HEK293 (cell line): ENCODE data around the gene MYZAP.

Experiments used
- CTCF ChIA-PET: fragments of 350-600 bp; formaldehyde crosslinking; extraction: SDS; loops from one replicate; lab custom pipeline; 2021; ENCODE audit warnings: antibody characterized with exemption; lab: Yijun Ruan, JAX
- POLR2A ChIA-PET: fragments of 300-600 bp; formaldehyde crosslinking; extraction: SDS; loops from one replicate; lab custom pipeline; 2020; ENCODE audit warnings: antibody characterized with exemption, inconsistent platforms; lab: Yijun Ruan, JAX
- H3K27ac ChIP-seq: fragments of 200-500 bp; sonication (Bioruptor generic); 2 replicates; pipeline ENCODE4 v1.5.1; 2014; ENCODE audit warnings: low read depth, low read length, control low read depth, inconsistent platforms; ENCODE audit errors: extremely low read depth
- H3K36me3 ChIP-seq, 2 experiments: fragments of 200-500 bp in 1 of 2; sonication (Bioruptor generic) in 1 of 2; 1 replicate in 1 of 2; 2 replicates in 1 of 2; pipeline ENCODE4 v1.5.1; 2014 to 2017; ENCODE audit warnings: inconsistent platforms in 2 of 2, low read length in 2 of 2; ENCODE audit not compliant: control insufficient read depth in 2 of 2, insufficient read depth in 1 of 2
- H3K4me1 ChIP-seq: fragments of 200-500 bp; sonication (Bioruptor generic); 2 replicates; pipeline ENCODE4 v1.5.1; 2014; ENCODE audit warnings: mild to moderate bottlenecking, low read length, inconsistent platforms; ENCODE audit not compliant: control insufficient read depth, insufficient read depth
- H3K4me3 ChIP-seq: 2 replicates; pipeline ENCODE4 v1.5.1; 2011; ENCODE audit warnings: low read depth, mild to moderate bottlenecking, control low read depth, low read length, moderate library complexity
- H3K9me3 ChIP-seq: fragments of 200-500 bp; sonication (Bioruptor generic); 2 replicates; pipeline ENCODE4 v1.5.1; 2014; ENCODE audit warnings: low read depth, low read length, inconsistent platforms; ENCODE audit not compliant: control insufficient read depth, insufficient read depth
- BCL11A ChIP-seq: fragments of 450-650 bp; formaldehyde crosslinking; IDR thresholded peaks from 2 replicates; pipeline ENCODE4 v1.5.1; 2016; ENCODE audit warnings: low read depth, missing biosample characterization, missing genetic modification characterization
- FEZF1 ChIP-seq: fragments of 450-650 bp; formaldehyde crosslinking; IDR thresholded peaks from 2 replicates; pipeline ENCODE4 v1.5.1; 2016; ENCODE audit warnings: missing biosample characterization, missing genetic modification characterization
- KLF9 ChIP-seq: fragments of 450-650 bp; formaldehyde crosslinking; IDR thresholded peaks from 2 replicates; pipeline ENCODE4 v1.5.1; 2016; ENCODE audit warnings: missing biosample characterization, missing genetic modification characterization, low read depth
- OSR2 ChIP-seq: fragments of 450-650 bp; formaldehyde crosslinking; IDR thresholded peaks from 2 replicates; pipeline ENCODE4 v1.5.1; 2016; ENCODE audit warnings: missing biosample characterization, missing genetic modification characterization
- SP7 ChIP-seq: fragments of 450-650 bp; formaldehyde crosslinking; IDR thresholded peaks from 2 replicates; pipeline ENCODE4 v1.5.1; 2016; ENCODE audit warnings: missing biosample characterization, missing genetic modification characterization
- ZNF112 ChIP-seq: fragments of 450-650 bp; formaldehyde crosslinking; IDR thresholded peaks from 2 replicates; pipeline ENCODE4 v1.5.0; 2017; ENCODE audit warnings: missing biosample characterization, missing genetic modification characterization
- ZNF146 ChIP-seq: fragments of 450-650 bp; formaldehyde crosslinking; IDR thresholded peaks from 2 replicates; pipeline ENCODE4 v1.5.1; 2016; ENCODE audit warnings: missing biosample characterization, missing genetic modification characterization
- ZNF155 ChIP-seq: fragments of 450-650 bp; formaldehyde crosslinking; IDR thresholded peaks from 2 replicates; pipeline ENCODE4 v1.5.1; 2016; ENCODE audit warnings: missing biosample characterization, missing genetic modification characterization
- ZNF2 ChIP-seq: fragments of 450-650 bp; formaldehyde crosslinking; IDR thresholded peaks from 2 replicates; pipeline ENCODE4 v1.5.1; 2016; ENCODE audit warnings: missing biosample characterization, missing genetic modification characterization
- ZNF335 ChIP-seq: fragments of 450-650 bp; formaldehyde crosslinking; conservative IDR thresholded peaks from 2 replicates; pipeline ENCODE4 v1.5.1; 2016; ENCODE audit warnings: missing biosample characterization, missing genetic modification characterization
- ZNF391 ChIP-seq: fragments of 450-650 bp; formaldehyde crosslinking; IDR thresholded peaks from 2 replicates; pipeline ENCODE4 v1.5.1; 2016; ENCODE audit warnings: low read depth, missing biosample characterization, missing genetic modification characterization, borderline replicate concordance
- ZNF416 ChIP-seq: fragments of 450-650 bp; formaldehyde crosslinking; IDR thresholded peaks from 2 replicates; pipeline ENCODE4 v1.5.1; 2016; ENCODE audit warnings: missing biosample characterization, missing genetic modification characterization
- ZNF529 ChIP-seq: fragments of 450-650 bp; formaldehyde crosslinking; IDR thresholded peaks from 2 replicates; pipeline ENCODE4 v1.5.1; 2017; ENCODE audit warnings: missing genetic modification characterization, missing biosample characterization; ENCODE audit not compliant: insufficient replicate concordance
- ZNF560 ChIP-seq: fragments of 450-650 bp; formaldehyde crosslinking; IDR thresholded peaks from 2 replicates; pipeline ENCODE4 v1.5.1; 2017; ENCODE audit warnings: missing biosample characterization, missing genetic modification characterization, borderline replicate concordance
- ZNF610 ChIP-seq: fragments of 450-650 bp; formaldehyde crosslinking; IDR thresholded peaks from 2 replicates; pipeline ENCODE4 v1.5.1; 2016; ENCODE audit warnings: missing biosample characterization, missing genetic modification characterization, borderline replicate concordance
- ZNF629 ChIP-seq: fragments of 450-650 bp; formaldehyde crosslinking; IDR thresholded peaks from 2 replicates; pipeline ENCODE4 v1.5.1; 2017; ENCODE audit warnings: missing biosample characterization, missing genetic modification characterization
- ZNF768 ChIP-seq: fragments of 450-650 bp; formaldehyde crosslinking; IDR thresholded peaks from 2 replicates; pipeline ENCODE4 v1.5.1; 2018; ENCODE audit warnings: missing biosample characterization, mild to moderate bottlenecking, missing genetic modification characterization
- TF ChIP-seq, protein P1 (sequence below): fragments of 450-650 bp; formaldehyde crosslinking; IDR thresholded peaks from 2 replicates; pipeline ENCODE4 v1.5.1; 2016; ENCODE audit warnings: missing biosample characterization, missing genetic modification characterization
- TF ChIP-seq, protein P2 (sequence below): fragments of 450-650 bp; formaldehyde crosslinking; IDR thresholded peaks from 2 replicates; pipeline ENCODE4 v1.5.1; 2016; ENCODE audit warnings: missing biosample characterization, missing genetic modification characterization
- TF ChIP-seq, protein P3 (sequence below): fragments of 450-650 bp; formaldehyde crosslinking; conservative IDR thresholded peaks from 2 replicates; pipeline ENCODE4 v1.5.1; 2016; ENCODE audit warnings: low read depth, missing biosample characterization, missing genetic modification characterization
- TF ChIP-seq, protein P4 (sequence below): fragments of 450-650 bp; formaldehyde crosslinking; conservative IDR thresholded peaks from 2 replicates; pipeline ENCODE4 v1.5.1; 2016; ENCODE audit warnings: low read depth, missing biosample characterization, missing genetic modification characterization

Gene MYZAP

DNA sequence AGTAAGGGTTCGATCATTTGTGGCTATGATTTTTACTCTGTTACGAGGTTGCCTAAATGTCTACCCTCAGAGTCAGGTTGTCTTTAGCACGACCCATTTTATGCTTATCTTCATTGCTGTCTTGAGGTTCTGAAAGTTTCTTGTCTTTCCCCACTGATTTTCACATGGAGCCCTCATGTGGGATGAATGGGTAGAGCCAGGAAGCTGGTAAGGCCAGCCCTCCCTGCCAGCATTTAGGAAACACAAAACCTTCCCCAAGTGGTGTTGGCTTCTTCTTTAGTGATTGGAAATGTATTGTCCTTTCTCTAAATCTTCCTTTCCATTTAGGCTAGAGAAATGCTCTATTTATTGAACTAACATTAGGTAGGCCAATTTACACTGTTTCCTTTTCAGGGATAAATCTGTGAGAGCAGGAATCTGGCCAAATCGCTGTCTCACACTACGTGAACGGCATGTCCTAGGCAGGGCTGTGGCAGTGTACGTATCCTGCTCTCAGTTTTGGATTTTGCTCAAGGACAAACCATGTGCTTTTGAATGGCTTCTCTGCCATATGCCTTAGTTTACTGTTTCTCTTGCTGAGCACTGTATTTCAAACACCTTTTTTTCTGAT, 43.7 kb downstream of the MYZAP start (continued):
- TF ChIP-seq KLF9 (tag by site-specific recombination) (no peak), FEZF1 (tag by site-specific recombination) (no peak), ZNF560 (tag by site-specific recombination) (no peak), OSR2 (tag by site-specific recombination) (no peak)

DNA sequence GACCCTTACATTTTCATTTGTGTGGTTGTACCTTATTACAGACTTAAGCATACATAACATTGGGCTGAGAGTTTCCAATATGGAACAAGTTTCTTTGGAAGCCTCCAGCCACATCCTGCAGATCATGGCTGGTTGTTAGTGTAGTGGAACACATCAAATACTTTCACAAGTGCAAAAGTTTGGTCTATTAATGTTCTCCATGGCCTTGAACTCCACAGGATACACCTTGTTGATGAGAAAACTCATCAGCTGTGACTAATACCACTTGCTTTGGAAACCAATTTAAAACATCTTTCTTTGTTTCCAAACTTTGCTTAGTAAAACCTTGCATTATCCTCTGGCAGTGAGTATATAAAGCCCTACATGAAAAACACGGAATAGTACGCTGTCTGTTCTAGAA, 46.1 kb downstream of the MYZAP start:
- TF ChIP-seq, protein P1, sequence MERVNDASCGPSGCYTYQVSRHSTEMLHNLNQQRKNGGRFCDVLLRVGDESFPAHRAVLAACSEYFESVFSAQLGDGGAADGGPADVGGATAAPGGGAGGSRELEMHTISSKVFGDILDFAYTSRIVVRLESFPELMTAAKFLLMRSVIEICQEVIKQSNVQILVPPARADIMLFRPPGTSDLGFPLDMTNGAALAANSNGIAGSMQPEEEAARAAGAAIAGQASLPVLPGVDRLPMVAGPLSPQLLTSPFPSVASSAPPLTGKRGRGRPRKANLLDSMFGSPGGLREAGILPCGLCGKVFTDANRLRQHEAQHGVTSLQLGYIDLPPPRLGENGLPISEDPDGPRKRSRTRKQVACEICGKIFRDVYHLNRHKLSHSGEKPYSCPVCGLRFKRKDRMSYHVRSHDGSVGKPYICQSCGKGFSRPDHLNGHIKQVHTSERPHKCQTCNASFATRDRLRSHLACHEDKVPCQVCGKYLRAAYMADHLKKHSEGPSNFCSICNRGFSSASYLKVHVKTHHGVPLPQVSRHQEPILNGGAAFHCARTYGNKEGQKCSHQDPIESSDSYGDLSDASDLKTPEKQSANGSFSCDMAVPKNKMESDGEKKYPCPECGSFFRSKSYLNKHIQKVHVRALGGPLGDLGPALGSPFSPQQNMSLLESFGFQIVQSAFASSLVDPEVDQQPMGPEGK (tag by site-specific recombination): no peak
- TF ChIP-seq, protein P2, sequence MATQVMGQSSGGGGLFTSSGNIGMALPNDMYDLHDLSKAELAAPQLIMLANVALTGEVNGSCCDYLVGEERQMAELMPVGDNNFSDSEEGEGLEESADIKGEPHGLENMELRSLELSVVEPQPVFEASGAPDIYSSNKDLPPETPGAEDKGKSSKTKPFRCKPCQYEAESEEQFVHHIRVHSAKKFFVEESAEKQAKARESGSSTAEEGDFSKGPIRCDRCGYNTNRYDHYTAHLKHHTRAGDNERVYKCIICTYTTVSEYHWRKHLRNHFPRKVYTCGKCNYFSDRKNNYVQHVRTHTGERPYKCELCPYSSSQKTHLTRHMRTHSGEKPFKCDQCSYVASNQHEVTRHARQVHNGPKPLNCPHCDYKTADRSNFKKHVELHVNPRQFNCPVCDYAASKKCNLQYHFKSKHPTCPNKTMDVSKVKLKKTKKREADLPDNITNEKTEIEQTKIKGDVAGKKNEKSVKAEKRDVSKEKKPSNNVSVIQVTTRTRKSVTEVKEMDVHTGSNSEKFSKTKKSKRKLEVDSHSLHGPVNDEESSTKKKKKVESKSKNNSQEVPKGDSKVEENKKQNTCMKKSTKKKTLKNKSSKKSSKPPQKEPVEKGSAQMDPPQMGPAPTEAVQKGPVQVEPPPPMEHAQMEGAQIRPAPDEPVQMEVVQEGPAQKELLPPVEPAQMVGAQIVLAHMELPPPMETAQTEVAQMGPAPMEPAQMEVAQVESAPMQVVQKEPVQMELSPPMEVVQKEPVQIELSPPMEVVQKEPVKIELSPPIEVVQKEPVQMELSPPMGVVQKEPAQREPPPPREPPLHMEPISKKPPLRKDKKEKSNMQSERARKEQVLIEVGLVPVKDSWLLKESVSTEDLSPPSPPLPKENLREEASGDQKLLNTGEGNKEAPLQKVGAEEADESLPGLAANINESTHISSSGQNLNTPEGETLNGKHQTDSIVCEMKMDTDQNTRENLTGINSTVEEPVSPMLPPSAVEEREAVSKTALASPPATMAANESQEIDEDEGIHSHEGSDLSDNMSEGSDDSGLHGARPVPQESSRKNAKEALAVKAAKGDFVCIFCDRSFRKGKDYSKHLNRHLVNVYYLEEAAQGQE (tag by site-specific recombination): no peak
- no peak for TF ChIP-seq ZNF2 (tag by site-specific recombination)
- TF ChIP-seq BCL11A (tag by site-specific recombination): no peak
- TF ChIP-seq ZNF112 (tag by site-specific recombination): no peak
- no peak for TF ChIP-seq ZNF529 (tag by site-specific recombination)
- no peak for TF ChIP-seq ZNF629 (tag by site-specific recombination)
- TF ChIP-seq ZNF416 (tag by site-specific recombination): no peak
- no peak for TF ChIP-seq ZNF391 (tag by site-specific recombination)
- no peak for TF ChIP-seq ZNF768 (tag by site-specific recombination)
- TF ChIP-seq, protein P3, sequence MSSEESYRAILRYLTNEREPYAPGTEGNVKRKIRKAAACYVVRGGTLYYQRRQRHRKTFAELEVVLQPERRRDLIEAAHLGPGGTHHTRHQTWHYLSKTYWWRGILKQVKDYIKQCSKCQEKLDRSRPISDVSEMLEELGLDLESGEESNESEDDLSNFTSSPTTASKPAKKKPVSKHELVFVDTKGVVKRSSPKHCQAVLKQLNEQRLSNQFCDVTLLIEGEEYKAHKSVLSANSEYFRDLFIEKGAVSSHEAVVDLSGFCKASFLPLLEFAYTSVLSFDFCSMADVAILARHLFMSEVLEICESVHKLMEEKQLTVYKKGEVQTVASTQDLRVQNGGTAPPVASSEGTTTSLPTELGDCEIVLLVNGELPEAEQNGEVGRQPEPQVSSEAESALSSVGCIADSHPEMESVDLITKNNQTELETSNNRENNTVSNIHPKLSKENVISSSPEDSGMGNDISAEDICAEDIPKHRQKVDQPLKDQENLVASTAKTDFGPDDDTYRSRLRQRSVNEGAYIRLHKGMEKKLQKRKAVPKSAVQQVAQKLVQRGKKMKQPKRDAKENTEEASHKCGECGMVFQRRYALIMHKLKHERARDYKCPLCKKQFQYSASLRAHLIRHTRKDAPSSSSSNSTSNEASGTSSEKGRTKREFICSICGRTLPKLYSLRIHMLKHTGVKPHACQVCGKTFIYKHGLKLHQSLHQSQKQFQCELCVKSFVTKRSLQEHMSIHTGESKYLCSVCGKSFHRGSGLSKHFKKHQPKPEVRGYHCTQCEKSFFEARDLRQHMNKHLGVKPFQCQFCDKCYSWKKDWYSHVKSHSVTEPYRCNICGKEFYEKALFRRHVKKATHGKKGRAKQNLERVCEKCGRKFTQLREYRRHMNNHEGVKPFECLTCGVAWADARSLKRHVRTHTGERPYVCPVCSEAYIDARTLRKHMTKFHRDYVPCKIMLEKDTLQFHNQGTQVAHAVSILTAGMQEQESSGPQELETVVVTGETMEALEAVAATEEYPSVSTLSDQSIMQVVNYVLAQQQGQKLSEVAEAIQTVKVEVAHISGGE (tag by site-specific recombination): no peak
- TF ChIP-seq, protein P4, sequence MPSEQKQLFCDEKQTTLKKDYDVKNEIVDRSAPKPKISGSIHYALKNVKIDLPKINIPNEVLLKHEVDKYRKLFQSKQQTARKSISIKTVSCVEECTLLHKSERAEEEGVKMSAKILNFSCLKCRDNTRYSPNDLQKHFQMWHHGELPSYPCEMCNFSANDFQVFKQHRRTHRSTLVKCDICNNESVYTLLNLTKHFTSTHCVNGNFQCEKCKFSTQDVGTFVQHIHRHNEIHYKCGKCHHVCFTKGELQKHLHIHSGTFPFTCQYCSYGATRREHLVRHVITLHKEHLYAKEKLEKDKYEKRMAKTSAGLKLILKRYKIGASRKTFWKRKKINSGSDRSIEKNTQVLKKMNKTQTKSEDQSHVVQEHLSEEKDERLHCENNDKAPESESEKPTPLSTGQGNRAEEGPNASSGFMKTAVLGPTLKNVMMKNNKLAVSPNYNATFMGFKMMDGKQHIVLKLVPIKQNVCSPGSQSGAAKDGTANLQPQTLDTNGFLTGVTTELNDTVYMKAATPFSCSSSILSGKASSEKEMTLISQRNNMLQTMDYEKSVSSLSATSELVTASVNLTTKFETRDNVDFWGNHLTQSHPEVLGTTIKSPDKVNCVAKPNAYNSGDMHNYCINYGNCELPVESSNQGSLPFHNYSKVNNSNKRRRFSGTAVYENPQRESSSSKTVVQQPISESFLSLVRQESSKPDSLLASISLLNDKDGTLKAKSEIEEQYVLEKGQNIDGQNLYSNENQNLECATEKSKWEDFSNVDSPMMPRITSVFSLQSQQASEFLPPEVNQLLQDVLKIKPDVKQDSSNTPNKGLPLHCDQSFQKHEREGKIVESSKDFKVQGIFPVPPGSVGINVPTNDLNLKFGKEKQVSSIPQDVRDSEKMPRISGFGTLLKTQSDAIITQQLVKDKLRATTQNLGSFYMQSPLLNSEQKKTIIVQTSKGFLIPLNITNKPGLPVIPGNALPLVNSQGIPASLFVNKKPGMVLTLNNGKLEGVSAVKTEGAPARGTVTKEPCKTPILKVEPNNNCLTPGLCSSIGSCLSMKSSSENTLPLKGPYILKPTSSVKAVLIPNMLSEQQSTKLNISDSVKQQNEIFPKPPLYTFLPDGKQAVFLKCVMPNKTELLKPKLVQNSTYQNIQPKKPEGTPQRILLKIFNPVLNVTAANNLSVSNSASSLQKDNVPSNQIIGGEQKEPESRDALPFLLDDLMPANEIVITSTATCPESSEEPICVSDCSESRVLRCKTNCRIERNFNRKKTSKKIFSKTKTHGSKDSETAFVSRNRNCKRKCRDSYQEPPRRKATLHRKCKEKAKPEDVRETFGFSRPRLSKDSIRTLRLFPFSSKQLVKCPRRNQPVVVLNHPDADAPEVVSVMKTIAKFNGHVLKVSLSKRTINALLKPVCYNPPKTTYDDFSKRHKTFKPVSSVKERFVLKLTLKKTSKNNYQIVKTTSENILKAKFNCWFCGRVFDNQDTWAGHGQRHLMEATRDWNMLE (tag by site-specific recombination): no peak
- no peak for TF ChIP-seq ZNF335 (tag by site-specific recombination)
- TF ChIP-seq SP7: no peak
- no peak for TF ChIP-seq ZNF155 (tag by site-specific recombination)
- no peak for TF ChIP-seq ZNF610 (tag by site-specific recombination)
- TF ChIP-seq ZNF146 (tag by site-specific recombination): no peak
- TF ChIP-seq, all 188 proteins: peak for 0

More for the DNA sequence above, 46.1 kb downstream of the MYZAP start:
- no peak overlapping the region for H3K4me3 ChIP-seq
- H3K36me3 ChIP-seq: no peaks in the 10 kb centered on the region
- no peak overlapping the region for H3K27ac ChIP-seq
- H3K9me3 ChIP-seq: no peaks in the 10 kb centered on the region
- H3K4me1 ChIP-seq: no peaks in the 10 kb centered on the region
- POLR2A ChIA-PET: no interaction called here
- CTCF ChIA-PET: no interaction called here
